Stomach (tissue), 9 donors: Measurements from ENCODE around the gene OCIAD2. TPM values are rescaled to one million over a fixed set of nuclear protein-coding genes. Genes with fewer than 3 reads are reported as not detected.
"Not testable (repeated sequence)": the region's sequence is repeated elsewhere in the genome, so short reads cannot be mapped to it uniquely, and the experiment has no call there.

Experiments used
- DNase-seq, 2 donors: peaks; one replicate each; pipeline versions ENCODE4 v3.0.0 to v3.0.0-alpha.2; 2013 to 2019
- H3K27ac ChIP-seq, 5 donors: fragments of 200-600 bp in 4 of 5; sonication (generic) in 4 of 5; one replicate each; pipeline ENCODE4 v1.5.1; 2013 to 2019; ENCODE audit warnings: mild to moderate bottlenecking in 1 of 5, moderate library complexity in 1 of 5
- H3K27me3 ChIP-seq, 3 donors: fragments of 200-600 bp; sonication (generic); one replicate each; pipeline ENCODE4 v1.5.1; 2017 to 2019; ENCODE audit warnings: mixed run types in 1 of 3
- H3K36me3 ChIP-seq, 4 donors: fragments of 200-600 bp; sonication (generic); 1 replicate in 3 of 4; 2 replicates in 1 of 4; pipeline ENCODE4 v1.5.1; 2016 to 2019
- H3K4me1 ChIP-seq, 4 donors: fragments of 200-600 bp; sonication (generic); one replicate each; pipeline ENCODE4 v1.5.1; 2016 to 2019
- H3K4me3 ChIP-seq, 4 donors: fragments of 200-600 bp; sonication (generic) in 3 of 4; one replicate each; pipeline ENCODE4 v1.5.1; 2016 to 2019; ENCODE audit warnings: mild to moderate bottlenecking in 1 of 4
- H3K9me3 ChIP-seq, 4 donors: fragments of 200-600 bp; sonication (generic); one replicate each; pipeline ENCODE4 v1.5.1; 2016 to 2019
- CTCF ChIP-seq, 7 experiments: fragments of 450-650 bp in 4 of 7; fragments of 200-600 bp in 3 of 7; sonication (generic) in 3 of 7; IDR thresholded peaks; one replicate each; pipeline ENCODE4 v1.5.1; 2016 to 2019; ENCODE audit warnings: antibody characterized with exemption in 7 of 7, control low read depth in 2 of 7, mild to moderate bottlenecking in 1 of 7
- EP300 ChIP-seq: sonication (generic); formaldehyde crosslinking; IDR thresholded peaks from one replicate; pipeline ENCODE4 v1.6.1; 2017; ENCODE audit warnings: antibody characterized with exemption
- POLR2A ChIP-seq, 4 donors: fragments of 450-650 bp; IDR thresholded peaks; one replicate each; pipeline ENCODE4 v1.6.1; 2016; ENCODE audit warnings: antibody characterized with exemption in 4 of 4, control low read depth in 2 of 4, mild to moderate bottlenecking in 1 of 4, moderate library complexity in 1 of 4
- POLR2AphosphoS5 ChIP-seq, 3 donors: sonication (generic); formaldehyde crosslinking; IDR thresholded peaks; one replicate each; pipeline ENCODE4 v1.6.1; 2016; ENCODE audit warnings: antibody characterized with exemption in 3 of 3
- WGBS, 5 donors: extraction: QIAGEN DNeasy Blood & Tissue Kit in 3 of 5; methylation state at CpG; one replicate each; pipeline versions ENCODE4 v1.1.5 to v1.1.7; 2013 to 2018; 5-methylcytosine and 5-hydroxymethylcytosine counted together
- intact Hi-C: fragments of 100-400 bp; cut with DNase I; formaldehyde crosslinking; loops from one replicate; pipeline ENCODE4 v1.15.1; 2023; ENCODE audit warnings: low total_unique reads
- polyA plus RNA-seq, 3 donors: library from polyadenylated mRNA; stranded (reverse); fragments of 200-250 nt; gene quantifications; one replicate each; pipeline ENCODE4 v1.2.3, GENCODE V29; 2013
- total RNA-seq, 5 donors: library from RNA; depleted of rRNA; stranded (reverse); fragments of >200 nt; gene quantifications; one replicate each; pipeline versions ENCODE4 v1.1.0 to v1.2.3, GENCODE V29; 2014 to 2016
- donor health status: healthy with polysubstance abuse.
- donor health status: Bipolar disorder and iron deficiency.
- donor health status: healthy.

The OCIAD2 gene
- total and polyA plus RNA-seq, 8 donors, result 1.7 to 371 (median 49.7) TPM

- no peak for TF ChIP-seq POLR2AphosphoS5 (IDR thresholded peaks at IDR 0.05)
- no peak for TF ChIP-seq POLR2A (IDR thresholded peaks at IDR 0.05)
- no peak for TF ChIP-seq EP300
- TF ChIP-seq CTCF (IDR thresholded peaks at IDR 0.05), result no peak
- Histone ChIP-seq H3K4me1 (no peaks in the 10 kb centered on the region), H3K27me3 (no peaks in the 10 kb centered on the region), H3K4me3 (no peak overlapping the region), H3K9me3 (no peaks in the 10 kb centered on the region), H3K36me3 (peaks cover 12 to 90% (median 86%) of the 10 kb centered on the region in 4 donors), H3K27ac (no peak overlapping the region)
- intact Hi-C loops, result no loop called here
- DNase-seq, result no peak
- 89 to 98% (median 91%) methylated on average over 2 of the region's 2 CpGs for WGBS, 5 donors
Measured at GRCh38 chr4:48854982-48855381, 51.6 kb downstream of the OCIAD2 start.

- H3K4me3 ChIP-seq, result no peak overlapping the region
- no peaks in the 10 kb centered on the region for H3K27me3 ChIP-seq
- intact Hi-C loops, result no loop called here
- TF ChIP-seq POLR2A (IDR thresholded peaks at IDR 0.05), result no peak
- TF ChIP-seq CTCF (IDR thresholded peaks at IDR 0.05), result no peak
- TF ChIP-seq POLR2AphosphoS5 (IDR thresholded peaks at IDR 0.05), result no peak
- no peak for TF ChIP-seq EP300
- H3K36me3 ChIP-seq, result peaks cover 12 to 90% (median 85%) of the 10 kb centered on the region in 4 donors
- no peaks in the 10 kb centered on the region for H3K4me1 ChIP-seq
- H3K27ac ChIP-seq, result no peak overlapping the region
- WGBS, 5 donors, result 96 to 100% (median 97%) methylated on average over 1 of the region's 1 CpG
- DNase-seq, result no peak
- no peaks in the 10 kb centered on the region for H3K9me3 ChIP-seq
Measured at GRCh38 chr4:48854395-48854683, 52.2 kb downstream of the OCIAD2 start.

- no peak for DNase-seq
Measured at GRCh38 chr4:48853604-48854394, 52.8 kb downstream of the OCIAD2 start.

GRCh38 chr4:48851651-48852050, 54.9 kb downstream of the OCIAD2 start:
- Histone ChIP-seq H3K4me3 (no peak overlapping the region), H3K27ac (no peak overlapping the region), H3K9me3 (no peaks in the 10 kb centered on the region), H3K27me3 (no peaks in the 10 kb centered on the region), H3K4me1 (no peaks in the 10 kb centered on the region), H3K36me3 (peaks cover 4 to 86% (median 81%) of the 10 kb centered on the region in 4 donors)
- no peak for DNase-seq
- 63 to 80% (median 66%) methylated on average over 1 of the region's 1 CpG for WGBS, 5 donors
- no peak for TF ChIP-seq POLR2AphosphoS5 (IDR thresholded peaks at IDR 0.05)
- no peak for TF ChIP-seq CTCF (IDR thresholded peaks at IDR 0.05)
- TF ChIP-seq EP300, result no peak
- TF ChIP-seq POLR2A (IDR thresholded peaks at IDR 0.05), result no peak
- intact Hi-C loops, result no loop called here

More at GRCh38 chr4:48853604-48854394, 52.8 kb downstream of the OCIAD2 start:
- Histone ChIP-seq H3K9me3 (no peaks in the 10 kb centered on the region), H3K4me3 (no peak overlapping the region), H3K27ac (no peak overlapping the region), H3K36me3 (peaks cover 12 to 90% (median 85%) of the 10 kb centered on the region in 4 donors), H3K4me1 (no peaks in the 10 kb centered on the region), H3K27me3 (no peaks in the 10 kb centered on the region)
- intact Hi-C loops, result no loop called here
- TF ChIP-seq CTCF (IDR thresholded peaks at IDR 0.05), result no peak
- TF ChIP-seq POLR2AphosphoS5 (IDR thresholded peaks at IDR 0.05), result no peak
- TF ChIP-seq POLR2A (IDR thresholded peaks at IDR 0.05), result no peak
- TF ChIP-seq EP300, result no peak
- WGBS, 5 donors, result 88 to 94% (median 93%) methylated on average over 4 of the region's 4 CpGs

GRCh38 chr4:48848799-48849198, 57.8 kb downstream of the OCIAD2 start:
- peaks cover 10 to 88% (median 85%) of the 10 kb centered on the region in 4 donors for H3K36me3 ChIP-seq
- DNase-seq, H3K9me3 ChIP-seq, H3K27ac ChIP-seq, intact Hi-C loops, H3K4me3 ChIP-seq, H3K4me1 ChIP-seq, H3K27me3 ChIP-seq: not testable (repeated sequence)
- WGBS, 5 donors, result 93 to 96% (median 95%) methylated on average over 6 of the region's 6 CpGs
